GM12892 (cell line): ENCODE data around the gene SGTA.

Experiments used
- POLR2A ChIP-seq: IDR thresholded peaks from 2 replicates; pipeline ENCODE4 v1.6.1; 2011; ENCODE audit warnings: low read depth, low read length, control low read depth
- POLR2AphosphoS5 ChIP-seq: IDR thresholded peaks from 2 replicates; pipeline ENCODE4 v1.6.1; 2011; ENCODE audit warnings: low read depth, low read length, control low read depth

- TF ChIP-seq POLR2A, result no peak
- TF ChIP-seq POLR2AphosphoS5, result no peak
Observed at GRCh38 chr19:2721570-2722540, 61.2 kb downstream of the SGTA start.
